Kidney capillary endothelial cell (primary cell): ENCODE results near the gene FYB1.
A peak's percentile ranks its signal among the peaks of the same experiment; 100 is the strongest.
"Not testable (repeated sequence)": the region's sequence is repeated elsewhere in the genome, so short reads cannot be mapped to it uniquely, and the experiment has no call there.

ENCODE experiments used
- DNase-seq: peaks from one replicate; pipeline ENCODE4 v3.0.0-alpha.2; 2018; ENCODE audit warnings: low spot score

FYB1 gene

GRCh38 chr5:39187831-39188731 lies 31.3 kb downstream of the FYB1 start:
- DNase-seq = no peak

- no peak for DNase-seq
These were observed 32.4 kb downstream of the FYB1 start for GRCh38 chr5:39186722-39187539.

DNA sequence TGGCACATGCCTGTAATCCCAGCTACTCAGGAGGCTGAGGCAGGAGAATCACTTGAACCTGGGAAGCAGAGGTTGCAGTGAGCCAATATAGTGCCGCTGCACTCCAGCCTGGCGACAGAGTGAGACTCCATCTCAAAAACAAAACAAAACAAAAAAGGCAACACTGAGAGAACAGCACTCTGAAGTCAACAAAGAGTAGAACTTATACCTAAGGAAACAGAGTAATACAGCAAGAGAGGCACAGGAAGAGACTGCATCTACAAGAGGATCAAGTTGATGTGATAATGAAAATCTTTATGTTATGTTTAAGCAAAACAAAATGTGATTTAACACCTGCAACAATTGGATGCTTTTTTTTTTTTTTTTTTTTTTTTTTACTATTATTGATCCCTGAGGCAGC lies 33.1 kb downstream of the FYB1 start:
- DNase-seq = no peak

- no peak for DNase-seq
These were observed 33.6 kb downstream of the FYB1 start for GRCh38 chr5:39185761-39186160.

DNA sequence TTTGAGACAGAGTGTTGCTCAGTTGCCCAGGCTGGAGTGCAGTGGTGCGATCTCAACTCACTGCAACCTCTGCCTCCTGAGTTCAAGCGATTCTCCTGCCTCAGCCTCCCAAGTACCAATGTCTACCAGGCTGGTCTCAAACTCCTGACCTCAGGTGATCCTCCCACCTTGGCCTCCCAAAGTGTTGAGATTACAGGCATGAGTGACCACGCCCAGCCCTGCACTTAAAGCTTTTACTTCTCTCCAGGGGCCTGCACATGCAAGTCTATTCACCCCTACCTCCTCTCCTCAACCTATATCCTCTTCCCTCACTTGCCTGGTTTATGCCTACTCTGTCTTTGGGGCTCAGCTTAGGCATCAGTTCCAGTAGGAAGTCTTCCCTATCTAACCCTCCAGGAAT lies 39.8 kb downstream of the FYB1 start:
- DNase-seq = not testable (repeated sequence)

- no peak for DNase-seq
These were observed 40.5 kb downstream of the FYB1 start for GRCh38 chr5:39178861-39179260.

DNA sequence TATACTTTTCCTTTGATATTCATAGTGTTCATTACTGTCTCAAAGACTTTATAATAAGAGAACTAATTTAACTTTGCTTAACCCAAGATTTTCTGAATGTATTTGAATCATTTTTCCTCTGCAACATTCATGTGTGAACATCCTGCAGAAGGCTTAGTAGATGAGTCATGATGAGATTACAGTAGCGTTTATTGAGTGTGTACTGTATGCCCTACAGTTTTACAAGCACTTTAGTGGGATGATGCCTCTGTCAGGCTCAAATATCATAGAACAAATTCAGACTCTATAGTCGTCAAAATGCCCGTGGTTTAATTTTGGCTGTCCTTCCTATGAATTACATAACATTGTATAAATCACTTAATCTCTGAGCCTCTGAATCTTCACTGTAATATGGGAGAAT lies 41.2 kb downstream of the FYB1 start:
- DNase-seq = peak; percentile 6

- no peak for DNase-seq
These were observed 41.8 kb downstream of the FYB1 start for GRCh38 chr5:39177631-39177964.

- DNase-seq = no peak
These were observed 42.4 kb downstream of the FYB1 start for GRCh38 chr5:39176759-39177630.

DNA sequence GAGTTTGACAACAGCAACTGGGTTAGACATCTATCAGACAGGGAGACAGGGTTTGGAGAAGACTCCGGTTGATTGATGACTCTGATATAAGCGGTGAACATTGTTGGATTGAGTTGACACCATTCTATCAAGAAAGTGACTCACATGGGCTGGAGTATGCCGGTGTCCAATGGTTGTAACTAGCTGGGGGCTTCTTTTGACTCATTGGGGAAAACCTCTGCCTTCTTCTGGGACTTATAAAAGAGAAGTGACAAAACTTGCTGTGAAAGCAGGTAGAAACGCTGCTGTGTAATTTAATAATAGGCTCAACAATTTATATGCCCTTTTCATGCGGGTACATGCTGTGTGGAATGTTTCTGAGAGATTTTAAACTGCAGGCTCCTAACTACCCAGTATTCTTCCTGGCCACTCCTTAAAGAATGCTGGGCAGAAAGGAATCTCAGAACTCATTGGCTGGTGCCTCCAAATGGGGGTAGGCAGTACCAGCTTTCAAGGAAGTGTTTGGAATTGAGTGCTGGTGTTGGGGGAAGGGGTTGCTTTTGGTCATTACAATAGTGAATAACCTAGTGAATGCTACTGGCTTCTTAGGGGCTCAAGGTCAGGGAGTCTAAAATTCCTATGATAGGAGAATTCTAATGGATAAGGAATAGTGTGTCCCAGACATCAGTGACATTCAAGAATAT lies 43.9 kb downstream of the FYB1 start:
- DNase-seq = no peak

- no peak for DNase-seq
These were observed 46.3 kb downstream of the FYB1 start for GRCh38 chr5:39173069-39173468.

GRCh38 chr5:39172593-39172992 lies 46.8 kb downstream of the FYB1 start:
- no peak for DNase-seq

DNA sequence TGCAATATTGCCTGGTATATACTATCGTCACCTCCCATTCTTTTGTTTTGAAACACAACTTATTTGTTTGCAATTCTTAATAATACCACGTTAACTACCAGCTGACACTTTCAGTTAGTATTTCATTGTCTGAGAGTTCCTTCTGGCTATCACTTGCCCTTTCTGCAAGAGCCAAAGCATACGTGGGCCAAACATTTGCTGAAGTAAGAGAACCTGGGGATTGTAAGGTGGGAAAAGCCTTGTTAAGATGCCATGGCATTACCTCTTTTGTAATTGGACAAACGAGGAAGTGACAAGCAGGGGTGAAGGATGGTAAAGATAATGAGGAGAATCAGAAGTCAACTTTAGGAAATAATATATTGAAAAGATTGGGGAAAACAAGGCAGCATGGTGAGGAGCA lies 47.7 kb downstream of the FYB1 start:
- DNase-seq = no peak

GRCh38 chr5:39169081-39169480 lies 50.3 kb downstream of the FYB1 start:
- no peak for DNase-seq

DNA sequence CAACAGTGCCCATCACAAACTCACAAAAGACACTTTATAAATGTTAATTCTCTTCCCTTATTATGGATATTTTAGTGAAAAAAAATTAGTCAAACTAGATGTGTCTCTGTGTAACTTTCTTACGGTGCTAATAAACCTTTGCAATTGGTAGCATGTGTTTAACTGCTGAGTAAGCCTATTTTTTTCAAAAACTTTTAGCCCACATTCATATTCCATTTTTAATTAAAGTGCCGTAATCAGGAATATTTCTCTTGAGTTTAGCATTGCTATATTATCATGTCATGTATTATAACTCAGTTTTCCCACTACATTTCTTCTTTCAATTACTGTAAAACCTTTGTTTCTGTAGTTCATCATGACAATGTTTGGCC lies 51.4 kb downstream of the FYB1 start:
- no peak for DNase-seq

DNA sequence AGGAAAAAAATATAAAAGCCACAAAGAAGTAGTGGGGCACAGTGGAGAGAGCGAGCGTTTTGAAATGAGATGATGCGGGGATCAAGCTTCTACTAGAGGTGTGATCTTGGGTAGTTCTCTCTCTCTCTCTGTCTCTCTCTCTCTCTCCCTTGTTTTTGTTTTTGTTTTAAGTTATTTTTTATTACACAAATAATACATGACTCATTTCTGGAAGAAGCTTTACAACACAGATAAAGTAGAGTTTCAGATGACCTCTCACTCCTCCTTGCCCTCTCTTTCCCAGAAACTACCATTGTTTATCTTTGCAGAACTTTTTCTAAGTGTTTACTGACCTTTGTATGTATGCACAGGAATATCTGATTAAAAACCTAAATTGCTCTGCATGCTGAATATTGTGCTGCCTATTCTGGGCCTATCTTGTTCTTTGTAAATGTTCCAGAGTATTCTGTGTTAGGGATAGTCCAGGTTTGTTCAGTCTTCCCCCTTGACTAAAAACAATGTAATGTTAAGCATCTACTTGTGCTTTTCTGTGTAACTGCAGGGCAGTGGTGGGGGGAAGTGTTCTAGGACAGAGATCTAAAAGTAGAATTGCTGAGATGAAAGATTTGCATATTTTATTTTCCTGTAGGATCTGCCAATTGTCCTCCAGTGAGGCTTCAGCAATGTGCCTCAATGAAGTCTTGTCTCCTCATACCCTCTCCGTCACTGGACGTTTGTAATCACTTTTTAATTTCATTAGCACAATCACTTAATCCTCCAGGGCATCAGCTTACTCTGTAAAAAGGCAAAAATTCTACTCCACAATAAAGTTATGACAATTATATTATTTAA lies 52.0 kb downstream of the FYB1 start:
- no peak for DNase-seq

- DNase-seq = no peak
These were observed 54.6 kb downstream of the FYB1 start for GRCh38 chr5:39164529-39165402.

- DNase-seq = no peak
These were observed 55.3 kb downstream of the FYB1 start for GRCh38 chr5:39164016-39164415.

GRCh38 chr5:39161578-39161977 lies 57.8 kb downstream of the FYB1 start:
- no peak for DNase-seq
